Muscle of leg (tissue), 11 donors: ENCODE results near the gene DLX2. TPM values are rescaled to one million over a fixed set of nuclear protein-coding genes. Genes with fewer than 3 reads are reported as not detected.
"Not testable (repeated sequence)": the region's sequence is repeated elsewhere in the genome, so short reads cannot be mapped to it uniquely, and the experiment has no call there.

Source experiments
- DNase-seq: peaks from one replicate; pipeline ENCODE4 v3.0.0; 2013
- H3K27ac ChIP-seq: one replicate; pipeline ENCODE4 v1.5.1; 2013; ENCODE audit warnings: mild to moderate bottlenecking, low read length, control low read depth
- H3K27me3 ChIP-seq: one replicate; pipeline ENCODE4 v1.6.1; 2013; ENCODE audit warnings: low read length; ENCODE audit not compliant: control insufficient read depth, insufficient read depth
- H3K36me3 ChIP-seq: one replicate; pipeline ENCODE4 v1.6.1; 2013; ENCODE audit warnings: low read length; ENCODE audit not compliant: control insufficient read depth, insufficient read depth
- H3K4me1 ChIP-seq: one replicate; pipeline ENCODE4 v1.6.1; 2013; ENCODE audit warnings: low read length; ENCODE audit not compliant: control insufficient read depth, insufficient read depth
- H3K4me3 ChIP-seq: one replicate; pipeline ENCODE4 v1.5.1; 2013; ENCODE audit warnings: low read length, control low read depth
- H3K9me3 ChIP-seq: replicated peaks from 2 replicates; pipeline ENCODE4 v1.6.1; 2013; ENCODE audit warnings: low read depth, low read length; ENCODE audit not compliant: control insufficient read depth
- WGBS: methylation state at CpG from one replicate; pipeline ENCODE4 v1.1.5; 2013; ENCODE audit warnings: missing lambda C conversion rate; ENCODE audit not compliant: insufficient coverage; 5-methylcytosine and 5-hydroxymethylcytosine counted together
- polyA plus RNA-seq, 8 donors: library from polyadenylated mRNA; unstranded; fragments of 120-200 nt; gene quantifications; one replicate each; pipeline versions ENCODE4 v1.2.1 to v1.2.3, GENCODE V29; 2013; ENCODE audit warnings: inconsistent platforms in 1 of 8, low replicate concordance in 1 of 8; ENCODE audit not compliant: insufficient read length in 8 of 8, insufficient read depth in 1 of 8
- total RNA-seq: library from RNA; stranded (reverse); fragments of 120-200 nt; gene quantifications from one replicate; pipeline ENCODE4 v1.2.4, GENCODE V29; 2013

DLX2 gene
- total and polyA plus RNA-seq, 9 donors: 0.04 to 0.26 (median 0.11) TPM; not detected in 3

DNA sequence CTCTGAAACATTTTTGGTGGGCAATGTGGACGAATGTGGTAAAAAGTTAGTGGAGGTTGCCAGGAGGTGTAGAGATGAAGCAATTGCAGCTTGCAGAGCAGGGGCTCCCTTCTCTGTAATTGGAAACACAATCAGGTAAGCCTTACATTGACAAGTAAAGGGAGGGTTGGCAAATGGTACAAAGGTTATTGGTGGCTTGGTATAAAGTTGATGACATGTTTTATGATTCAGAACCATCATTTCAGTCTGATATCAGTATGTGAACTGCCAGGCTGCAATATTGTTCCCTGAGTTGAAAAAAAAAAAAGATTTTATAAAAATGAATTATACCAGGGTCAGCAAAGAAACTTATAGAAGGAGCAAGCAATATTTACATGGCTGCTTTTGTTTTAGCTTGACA is 31.8 kb downstream of the DLX2 start:
- H3K36me3 ChIP-seq: no peaks in the 10 kb centered on the region
- 91% methylated on average over 1 of the region's 1 CpG for WGBS
- H3K27me3 ChIP-seq: peaks cover 2% of the 10 kb centered on the region
- H3K27ac ChIP-seq: no peak overlapping the region
- no peak overlapping the region for H3K4me3 ChIP-seq
- no peaks in the 10 kb centered on the region for H3K4me1 ChIP-seq
- no peak for DNase-seq
- H3K9me3 ChIP-seq: no peaks in the 10 kb centered on the region

DNA sequence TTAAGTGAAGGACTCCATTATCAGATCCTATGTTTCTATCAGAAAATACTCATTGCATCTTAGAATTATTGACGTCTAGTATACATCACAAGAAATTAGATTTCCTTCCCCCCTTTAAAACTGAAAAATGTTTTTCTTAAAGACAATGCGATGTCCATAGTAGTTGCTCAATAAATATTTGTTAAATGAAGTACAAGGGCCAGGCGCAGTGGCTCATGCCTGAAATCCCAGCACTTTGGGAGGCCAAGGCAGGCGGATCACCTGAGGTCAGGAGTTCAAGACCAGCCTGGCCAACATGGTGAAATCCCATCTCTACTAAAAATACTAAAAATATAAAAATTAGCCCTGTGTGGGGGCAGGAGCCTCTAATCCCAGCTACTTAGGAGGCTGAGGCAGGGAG is 34.8 kb downstream of the DLX2 start:
- not testable (repeated sequence) for H3K4me1 ChIP-seq, H3K4me3 ChIP-seq, DNase-seq, H3K27me3 ChIP-seq, H3K36me3 ChIP-seq, H3K27ac ChIP-seq, H3K9me3 ChIP-seq
- WGBS: no CpG with 5 or more reads among the region's 4 CpGs

DNA sequence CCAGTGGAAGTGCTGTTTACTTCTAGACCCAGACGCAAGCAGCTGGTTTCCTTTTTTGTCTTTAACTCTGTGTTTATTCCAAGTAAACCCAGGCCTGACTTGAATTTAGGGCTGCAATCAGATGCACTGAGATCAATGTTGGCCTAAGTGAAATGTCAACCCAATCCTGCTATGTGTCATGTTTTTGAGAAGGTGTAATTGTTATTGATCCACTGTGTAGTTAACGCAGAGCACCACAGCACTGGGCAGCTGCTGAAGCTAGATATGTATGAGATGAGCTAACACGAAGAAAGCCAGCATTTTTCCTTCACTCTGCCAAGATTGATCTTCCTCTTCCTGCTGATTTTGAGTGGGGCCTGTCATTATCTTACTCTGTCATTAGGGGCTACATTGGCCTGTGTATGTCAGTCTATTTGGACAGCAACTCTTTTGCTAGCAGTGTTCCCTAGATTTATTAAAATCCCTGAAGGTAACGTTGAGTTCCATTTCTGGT is 36.3 kb downstream of the DLX2 start:
- Histone ChIP-seq H3K36me3 (peaks cover 4% of the 10 kb centered on the region), H3K27me3 (no peaks in the 10 kb centered on the region)
- WGBS: 78% methylated on average over 1 of the region's 4 CpGs

DNA sequence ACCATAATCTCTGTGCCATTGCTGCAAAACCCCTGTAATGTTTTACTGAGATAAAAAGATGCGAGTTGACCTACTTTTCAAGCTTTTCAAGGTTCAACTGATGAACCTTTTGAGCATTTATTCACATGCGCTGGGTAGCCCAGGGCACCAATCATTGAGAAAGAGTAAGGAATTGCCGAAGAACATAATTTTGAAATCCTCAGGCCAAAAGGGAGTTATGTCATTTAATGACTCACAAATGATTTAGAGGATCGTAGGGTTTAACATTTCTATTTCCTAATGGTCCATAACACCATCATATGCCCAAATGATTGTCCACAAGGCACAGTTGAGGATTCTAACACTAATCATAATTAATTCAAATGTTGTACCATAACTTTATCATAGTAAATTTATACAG is 37.6 kb downstream of the DLX2 start:
- 92% methylated on average over 2 of the region's 4 CpGs for WGBS

More for the DNA sequence above, 36.3 kb downstream of the DLX2 start:
- Histone ChIP-seq H3K4me1 (no peaks in the 10 kb centered on the region), H3K4me3 (no peak overlapping the region), H3K27ac (no peak overlapping the region), H3K9me3 (no peaks in the 10 kb centered on the region)
- no peak for DNase-seq

DNA sequence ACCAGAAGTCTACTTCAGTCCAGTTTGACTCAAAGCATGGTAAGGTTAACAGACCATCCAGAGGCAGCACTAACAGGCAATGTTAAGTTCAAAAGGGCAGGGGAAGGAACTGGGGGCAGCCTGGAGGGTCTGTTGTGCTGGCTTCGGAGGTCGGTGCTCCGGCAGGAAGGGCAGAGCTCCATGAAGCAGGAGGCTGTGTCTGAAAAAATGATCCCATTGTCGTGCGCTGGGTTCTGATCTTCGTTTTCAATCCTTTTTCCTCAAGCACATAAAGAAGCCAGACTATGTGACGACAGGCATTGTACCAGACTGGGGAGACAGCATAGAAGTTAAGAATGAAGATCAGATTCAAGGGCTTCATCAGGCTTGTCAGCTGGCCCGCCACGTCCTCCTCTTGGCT is 39.3 kb downstream of the DLX2 start:
- no peak for DNase-seq
- Histone ChIP-seq H3K27me3 (no peaks in the 10 kb centered on the region), H3K4me3 (no peak overlapping the region), H3K9me3 (no peaks in the 10 kb centered on the region), H3K4me1 (no peaks in the 10 kb centered on the region), H3K27ac (no peak overlapping the region), H3K36me3 (peaks cover 4% of the 10 kb centered on the region)
- 89% methylated on average over 3 of the region's 9 CpGs for WGBS

More for the DNA sequence above, 37.6 kb downstream of the DLX2 start:
- DNase-seq: no peak
- Histone ChIP-seq H3K4me1 (no peaks in the 10 kb centered on the region), H3K27ac (no peak overlapping the region), H3K27me3 (no peaks in the 10 kb centered on the region), H3K9me3 (no peaks in the 10 kb centered on the region), H3K36me3 (peaks cover 4% of the 10 kb centered on the region), H3K4me3 (no peak overlapping the region)

DNA sequence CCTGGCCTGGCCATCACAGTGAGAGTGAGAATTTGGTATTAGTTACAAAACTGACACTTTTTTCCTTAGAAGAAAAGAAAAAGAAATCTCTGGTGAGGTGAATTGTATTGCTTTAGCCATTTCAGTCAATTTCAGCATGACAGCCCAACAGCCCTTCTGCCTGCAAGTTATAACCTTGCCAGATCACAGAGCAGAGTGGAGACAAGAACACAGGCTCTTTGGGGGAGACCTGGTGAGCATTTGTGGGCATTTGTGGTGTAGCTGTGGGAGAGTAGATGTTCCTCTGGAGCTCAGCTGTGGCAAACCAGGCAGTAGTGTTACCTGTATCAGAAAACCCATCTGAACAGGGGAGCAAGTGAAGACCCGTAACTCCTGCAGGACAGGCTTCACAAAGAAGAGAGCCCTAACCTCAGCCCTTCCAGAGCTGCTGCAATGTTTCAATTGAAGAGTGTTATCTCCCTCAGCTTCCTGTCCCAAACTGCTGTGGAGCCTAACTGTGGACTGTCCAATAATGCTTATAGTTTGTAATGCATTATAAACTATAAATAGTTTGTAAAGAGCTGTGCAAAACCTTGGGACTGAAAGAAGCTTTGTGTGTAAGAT is 40.2 kb downstream of the DLX2 start:
- peaks cover 4% of the 10 kb centered on the region for H3K36me3 ChIP-seq
- DNase-seq: no peak
- no peak overlapping the region for H3K27ac ChIP-seq
- no peak overlapping the region for H3K4me3 ChIP-seq
- no peaks in the 10 kb centered on the region for H3K27me3 ChIP-seq
- H3K9me3 ChIP-seq: no peaks in the 10 kb centered on the region
- H3K4me1 ChIP-seq: no peaks in the 10 kb centered on the region
- WGBS: 67% methylated on average over 1 of the region's 1 CpG

DNA sequence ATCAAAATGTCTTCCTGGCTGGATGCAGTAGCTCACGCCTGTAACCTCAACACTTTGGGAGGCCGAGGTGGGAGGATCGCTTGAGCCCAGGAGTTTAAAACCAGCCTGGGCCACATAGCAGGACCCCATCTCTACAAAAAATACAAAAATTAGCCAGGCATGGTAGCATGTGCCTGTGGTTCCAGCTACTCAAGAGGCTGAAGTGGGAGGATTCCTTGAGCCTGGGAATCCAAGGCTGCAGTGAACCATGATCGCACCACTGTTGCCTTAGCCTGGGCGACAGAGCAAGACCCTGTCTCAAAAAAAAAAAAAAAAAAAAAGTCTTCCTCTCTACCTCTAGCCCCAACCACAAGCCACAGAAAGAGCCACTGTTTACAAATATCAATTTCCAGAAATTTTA is 42.6 kb downstream of the DLX2 start:
- not testable (repeated sequence) for DNase-seq, H3K4me1 ChIP-seq, H3K36me3 ChIP-seq, H3K27me3 ChIP-seq, H3K4me3 ChIP-seq, H3K27ac ChIP-seq, H3K9me3 ChIP-seq
- 93% methylated on average over 3 of the region's 5 CpGs for WGBS

DNA sequence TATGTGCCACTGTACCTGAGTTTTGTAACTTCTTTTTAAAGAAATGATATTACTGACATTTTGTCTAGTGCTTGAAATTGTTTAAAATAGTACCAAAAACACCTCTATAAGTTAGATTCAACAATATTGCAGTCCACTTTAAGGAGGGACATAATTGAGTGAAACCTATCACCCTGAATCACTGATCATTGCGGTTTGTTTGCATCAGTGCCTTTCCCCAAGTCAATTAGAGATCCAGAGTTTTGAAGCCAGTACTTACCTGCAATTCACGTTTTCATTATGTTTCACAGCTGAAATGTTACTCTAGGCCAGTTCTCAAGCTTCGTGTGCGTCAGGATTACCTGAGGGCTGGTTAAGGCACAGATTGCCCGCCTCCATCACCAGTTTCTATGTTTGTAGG is 44.0 kb downstream of the DLX2 start:
- WGBS: 86% methylated on average over 5 of the region's 5 CpGs
- H3K27ac ChIP-seq: no peak overlapping the region
- no peak overlapping the region for H3K4me3 ChIP-seq
- no peak for DNase-seq
- H3K36me3 ChIP-seq: peaks cover 2% of the 10 kb centered on the region
- no peaks in the 10 kb centered on the region for H3K4me1 ChIP-seq
- H3K27me3 ChIP-seq: no peaks in the 10 kb centered on the region
- no peaks in the 10 kb centered on the region for H3K9me3 ChIP-seq

DNA sequence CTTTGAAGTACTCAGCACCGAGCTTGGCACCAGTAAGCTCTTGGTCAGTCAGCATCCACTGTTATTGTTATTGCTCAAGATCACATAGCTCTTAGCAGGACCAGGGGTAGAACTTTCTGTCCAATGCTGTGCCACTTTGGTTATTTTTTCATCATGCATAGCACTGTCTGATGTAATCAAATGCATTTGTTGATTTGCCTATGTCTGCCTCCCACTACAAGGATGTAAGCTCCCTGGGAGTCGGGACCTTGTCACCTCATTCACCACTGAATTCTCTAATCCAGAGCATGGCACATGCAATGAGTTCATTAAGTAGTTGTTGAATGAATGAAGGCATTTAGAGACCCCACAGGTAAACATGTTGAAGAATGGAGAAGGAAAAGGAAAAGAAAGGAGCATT is 46.4 kb downstream of the DLX2 start:
- Histone ChIP-seq H3K4me1 (no peaks in the 10 kb centered on the region), H3K27ac (no peak overlapping the region), H3K9me3 (no peaks in the 10 kb centered on the region), H3K27me3 (no peaks in the 10 kb centered on the region), H3K4me3 (no peak overlapping the region), H3K36me3 (no peaks in the 10 kb centered on the region)
- WGBS: 67% methylated on average over 1 of the region's 2 CpGs
- DNase-seq: no peak

DNA sequence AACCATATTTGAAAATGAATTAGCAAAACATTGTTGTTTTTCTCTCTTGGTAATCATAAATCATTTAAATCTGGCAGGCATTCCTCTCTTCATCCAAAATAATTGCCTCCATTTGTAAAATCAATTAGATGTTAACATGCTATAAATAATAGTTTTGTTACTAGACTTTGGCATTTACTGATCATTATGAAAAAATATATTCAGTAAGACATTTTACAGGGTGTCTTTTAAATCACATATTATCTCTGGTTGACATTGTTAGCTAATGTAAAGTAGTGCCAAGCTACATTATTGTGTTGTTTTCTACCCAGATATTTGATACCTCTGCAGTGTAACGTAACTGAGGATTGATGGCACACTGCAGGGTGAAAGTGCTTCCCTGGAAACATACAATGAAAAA is 49.2 kb downstream of the DLX2 start:
- WGBS: no CpG with 5 or more reads among the region's 1 CpG
- H3K4me3 ChIP-seq: no peak overlapping the region
- H3K36me3 ChIP-seq: no peaks in the 10 kb centered on the region
- no peaks in the 10 kb centered on the region for H3K4me1 ChIP-seq
- H3K9me3 ChIP-seq: no peaks in the 10 kb centered on the region
- no peaks in the 10 kb centered on the region for H3K27me3 ChIP-seq
- DNase-seq: no peak
- no peak overlapping the region for H3K27ac ChIP-seq
